Measurements from ENCODE around the gene ZNF561.

- TF ChIP-seq SPI1 (IDR thresholded peaks at IDR 0.05; ENCODE audit: low read depth, low read length) = no peak
- no peak for TF ChIP-seq POLR2A (IDR thresholded peaks at IDR 0.05; ENCODE audit: low read depth, low read length)
- no peak for TF ChIP-seq POLR2AphosphoS5 (IDR thresholded peaks at IDR 0.05; ENCODE audit: low read depth, low read length)
- TF ChIP-seq TAF1 (IDR thresholded peaks at IDR 0.05; ENCODE audit: low read depth, low read length) = no peak
- no peak for TF ChIP-seq POU2F2 (IDR thresholded peaks at IDR 0.05; ENCODE audit: low read depth, low read length)
- no peak for TF ChIP-seq PAX5 (IDR thresholded peaks at IDR 0.05; ENCODE audit: insufficient read depth, low read length, severe bottlenecking)
Measured at GRCh38 chr19:9570255-9570654, 50.8 kb downstream of the ZNF561 start.
